LNCaP clone FGC (cell line): Measurements from ENCODE around the gene AMH.
"Not testable (repeated sequence)": the region's sequence is repeated elsewhere in the genome, so short reads cannot be mapped to it uniquely, and the experiment has no call there.

Source experiments
- DNase-seq: peaks from one replicate; pipeline ENCODE4 v3.0.0-alpha.2; 2011; ENCODE audit warnings: low read depth
- H3K4me3 ChIP-seq: 2 replicates; pipeline ENCODE4 v1.5.1; 2011; ENCODE audit warnings: mild to moderate bottlenecking, low read depth, low read length, control low read depth
- CTCF ChIP-seq: IDR thresholded peaks from 2 replicates; pipeline ENCODE4 v1.5.1; 2012; ENCODE audit warnings: mild to moderate bottlenecking; ENCODE audit not compliant: control insufficient read depth, insufficient read depth; ENCODE audit errors: extremely low read depth

AMH gene

GRCh38 chr19:2278459-2279158, 29.5 kb downstream of the AMH start:
- no peak for DNase-seq
- no peak overlapping the region for H3K4me3 ChIP-seq

GRCh38 chr19:2280633-2281264, 31.6 kb downstream of the AMH start:
- no peak for TF ChIP-seq CTCF
- no peak overlapping the region for H3K4me3 ChIP-seq
- no peak for DNase-seq

More at GRCh38 chr19:2278459-2279158, 29.5 kb downstream of the AMH start:
- TF ChIP-seq CTCF, result no peak

GRCh38 chr19:2281265-2282061, 32.3 kb downstream of the AMH start:
- H3K4me3 ChIP-seq, DNase-seq: not testable (repeated sequence)

GRCh38 chr19:2282062-2282861, 33.1 kb downstream of the AMH start, which contains the start of gene PEAK3:
Gene PEAK3 (minus strand): TSS chr19:2282175. CDS start chr19:2280931, 1,244 bp downstream.
- DNase-seq, result no peak
- no peak for TF ChIP-seq CTCF
- no peak within 1 kb of the TSS for H3K4me3 ChIP-seq

GRCh38 chr19:2282862-2283237, 33.7 kb downstream of the AMH start:
- DNase-seq, result no peak
- no peak for TF ChIP-seq CTCF
- H3K4me3 ChIP-seq, result no peak overlapping the region

- DNase-seq, result no peak
- no peak for TF ChIP-seq CTCF
- no peak overlapping the region for H3K4me3 ChIP-seq
These were observed 34.8 kb downstream of the AMH start for GRCh38 chr19:2283835-2284507.
